T1000 (cell line): ENCODE data around the gene ZNF469.

Experiments used
- DNase-seq: peaks from one replicate; lab custom pipeline; 2025; ENCODE audit warnings: mixed read lengths; lab: John Stamatoyannopoulos, UW

Gene ZNF469, protein sequence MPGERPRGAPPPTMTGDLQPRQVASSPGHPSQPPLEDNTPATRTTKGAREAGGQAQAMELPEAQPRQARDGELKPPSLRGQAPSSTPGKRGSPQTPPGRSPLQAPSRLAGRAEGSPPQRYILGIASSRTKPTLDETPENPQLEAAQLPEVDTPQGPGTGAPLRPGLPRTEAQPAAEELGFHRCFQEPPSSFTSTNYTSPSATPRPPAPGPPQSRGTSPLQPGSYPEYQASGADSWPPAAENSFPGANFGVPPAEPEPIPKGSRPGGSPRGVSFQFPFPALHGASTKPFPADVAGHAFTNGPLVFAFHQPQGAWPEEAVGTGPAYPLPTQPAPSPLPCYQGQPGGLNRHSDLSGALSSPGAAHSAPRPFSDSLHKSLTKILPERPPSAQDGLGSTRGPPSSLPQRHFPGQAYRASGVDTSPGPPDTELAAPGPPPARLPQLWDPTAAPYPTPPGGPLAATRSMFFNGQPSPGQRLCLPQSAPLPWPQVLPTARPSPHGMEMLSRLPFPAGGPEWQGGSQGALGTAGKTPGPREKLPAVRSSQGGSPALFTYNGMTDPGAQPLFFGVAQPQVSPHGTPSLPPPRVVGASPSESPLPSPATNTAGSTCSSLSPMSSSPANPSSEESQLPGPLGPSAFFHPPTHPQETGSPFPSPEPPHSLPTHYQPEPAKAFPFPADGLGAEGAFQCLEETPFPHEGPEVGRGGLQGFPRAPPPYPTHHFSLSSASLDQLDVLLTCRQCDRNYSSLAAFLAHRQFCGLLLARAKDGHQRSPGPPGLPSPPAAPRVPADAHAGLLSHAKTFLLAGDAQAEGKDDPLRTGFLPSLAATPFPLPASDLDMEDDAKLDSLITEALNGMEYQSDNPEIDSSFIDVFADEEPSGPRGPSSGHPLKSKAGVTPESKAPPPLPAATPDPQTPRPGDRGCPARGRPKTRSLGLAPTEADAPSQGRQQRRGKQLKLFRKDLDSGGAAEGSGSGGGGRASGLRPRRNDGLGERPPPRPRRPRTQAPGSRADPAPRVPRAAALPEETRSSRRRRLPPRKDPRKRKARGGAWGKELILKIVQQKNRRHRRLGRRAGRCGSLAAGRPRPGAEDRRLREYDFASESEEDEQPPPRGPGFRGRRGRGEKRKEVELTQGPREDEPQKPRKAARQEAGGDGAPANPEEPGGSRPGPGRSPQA (N-terminal part only)

DNA sequence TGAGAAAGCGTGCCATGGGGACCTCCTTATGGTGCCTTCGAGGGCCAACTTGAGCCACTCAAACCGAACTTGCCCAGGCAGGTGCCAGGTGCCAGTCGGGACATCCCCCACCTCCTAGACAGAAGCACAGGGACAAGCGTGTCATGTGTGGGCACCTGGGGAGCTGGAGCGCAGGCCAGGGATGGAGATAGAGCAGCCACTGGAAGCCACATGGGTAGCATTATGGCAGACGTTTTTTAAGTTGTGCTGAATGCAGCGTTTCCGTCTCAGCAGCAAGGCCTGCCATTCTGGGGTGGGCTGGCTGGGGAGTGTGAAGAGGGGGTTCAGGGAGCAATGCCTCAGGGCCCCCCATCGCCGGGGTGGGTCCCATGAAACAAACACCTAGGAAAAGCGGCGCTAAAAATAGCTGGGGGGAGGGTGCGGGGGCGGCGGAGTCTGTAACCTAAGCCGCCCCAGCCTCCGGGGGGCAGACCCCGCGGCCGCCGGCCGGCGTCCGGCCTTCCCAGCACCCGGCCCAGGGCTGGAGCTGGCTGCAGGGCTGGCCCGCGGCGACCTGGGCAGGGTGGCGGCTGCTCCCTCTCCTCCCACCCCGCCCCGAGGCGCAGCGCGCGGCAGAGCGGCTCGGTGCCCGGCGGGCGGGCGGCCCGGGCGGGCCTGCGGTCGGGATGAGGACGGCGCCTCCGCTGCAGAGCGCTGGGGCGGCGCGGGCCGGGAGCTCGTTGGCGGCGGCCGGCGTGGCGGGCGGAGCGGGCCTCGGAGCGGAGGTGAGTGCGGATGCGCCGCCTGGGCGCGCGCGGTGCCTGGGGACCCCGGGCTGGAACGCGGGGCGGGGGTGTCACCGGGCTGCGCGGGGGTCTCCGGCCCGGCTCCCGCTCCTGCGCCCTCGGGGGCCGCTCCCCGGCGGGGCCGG is at the start of gene ZNF469:
ZNF469 (plus strand) TSS at position 469 of the 910 bp plus-strand sequence. CDS start 44,512 bp downstream, outside the sequence.
- DNase-seq = peak; percentile 14

DNA sequence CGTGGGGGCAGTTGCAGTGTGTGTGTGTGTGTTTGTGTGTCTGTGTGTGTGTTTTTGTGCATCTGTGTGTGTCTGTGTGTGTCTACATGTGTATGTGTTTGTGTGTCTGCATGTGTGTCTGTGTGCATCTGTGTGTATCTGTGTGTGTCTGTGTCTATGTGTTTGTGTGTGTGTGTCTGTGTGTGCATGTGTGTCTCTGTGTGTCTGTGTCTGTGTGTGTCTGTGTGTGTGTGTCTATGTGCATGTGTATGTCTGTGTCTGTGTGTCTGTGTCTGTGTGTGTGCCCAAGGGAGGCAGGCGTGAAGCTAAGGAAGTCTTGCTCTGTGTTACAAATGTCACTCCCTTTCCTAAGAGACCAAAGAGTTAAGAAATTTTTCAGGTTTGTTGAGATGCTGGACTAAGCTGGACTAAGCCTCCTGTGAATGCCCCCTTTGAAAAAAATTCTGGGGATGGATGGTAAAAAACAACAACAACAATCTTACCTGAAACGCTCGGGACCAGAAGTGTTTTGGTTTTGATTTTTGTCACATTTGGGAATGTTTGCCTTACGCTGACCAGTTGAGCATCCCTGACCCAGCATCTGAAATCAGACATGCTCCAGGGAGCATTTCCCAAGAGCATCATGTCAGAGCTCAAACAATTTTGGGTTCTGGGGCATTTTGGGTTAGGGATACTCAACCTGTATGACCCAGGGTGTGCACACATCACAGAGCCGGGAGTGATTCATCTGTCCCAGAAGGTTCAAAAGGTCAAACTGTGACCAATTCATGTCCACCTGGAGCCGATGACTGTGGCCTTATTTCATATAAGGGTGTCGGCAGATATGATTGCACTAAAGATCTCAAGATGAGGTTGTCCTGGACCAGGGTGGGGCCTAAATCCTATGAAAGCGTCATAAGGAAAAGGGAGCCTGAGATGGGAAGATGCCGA is 48.6 kb upstream of the ZNF469 start:
- DNase-seq = no peak

DNA sequence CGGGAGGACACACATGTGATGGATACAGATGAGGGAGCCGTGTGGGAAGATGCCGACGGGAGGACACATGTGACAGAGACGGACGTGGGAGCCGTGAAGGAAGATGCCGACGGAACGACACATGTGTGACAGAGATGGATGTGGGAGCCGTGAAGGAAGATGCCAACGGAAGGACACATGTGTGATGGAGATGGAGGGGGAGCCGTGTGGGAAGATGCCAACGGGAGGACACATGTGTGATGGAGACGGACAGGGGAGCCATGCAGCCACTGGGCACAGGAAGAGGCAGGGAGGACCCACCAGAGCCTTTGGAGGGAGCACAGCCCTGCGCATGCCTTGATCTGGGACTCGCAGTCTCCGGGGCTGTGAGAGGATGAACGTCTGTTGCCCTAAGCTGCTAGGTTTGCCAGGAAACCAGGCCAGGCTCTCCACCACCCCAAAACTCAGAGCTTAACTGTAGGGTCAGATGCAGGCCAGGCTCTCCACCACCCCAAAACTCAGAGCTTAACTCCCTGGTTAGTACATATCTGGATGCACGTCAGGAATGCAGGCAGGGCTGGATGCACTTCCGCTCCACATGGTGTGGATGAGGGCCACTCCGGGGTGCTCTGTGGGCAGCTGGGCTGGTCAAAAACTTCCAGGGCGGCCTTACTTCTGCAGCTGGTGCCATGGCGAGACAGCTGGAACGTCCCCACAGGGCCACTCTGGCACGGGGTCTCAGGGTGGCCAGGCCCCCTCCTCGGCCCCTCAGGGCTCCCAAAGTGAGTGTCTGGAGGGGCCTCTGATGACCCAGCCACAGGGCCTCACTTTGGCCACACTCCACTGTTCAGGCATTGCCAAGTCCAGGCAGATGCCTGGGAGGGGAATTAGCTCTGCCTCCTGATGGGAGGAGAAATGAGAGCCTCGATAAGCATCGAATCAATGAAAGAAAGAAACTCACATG is 47.7 kb upstream of the ZNF469 start:
- no peak for DNase-seq

DNA sequence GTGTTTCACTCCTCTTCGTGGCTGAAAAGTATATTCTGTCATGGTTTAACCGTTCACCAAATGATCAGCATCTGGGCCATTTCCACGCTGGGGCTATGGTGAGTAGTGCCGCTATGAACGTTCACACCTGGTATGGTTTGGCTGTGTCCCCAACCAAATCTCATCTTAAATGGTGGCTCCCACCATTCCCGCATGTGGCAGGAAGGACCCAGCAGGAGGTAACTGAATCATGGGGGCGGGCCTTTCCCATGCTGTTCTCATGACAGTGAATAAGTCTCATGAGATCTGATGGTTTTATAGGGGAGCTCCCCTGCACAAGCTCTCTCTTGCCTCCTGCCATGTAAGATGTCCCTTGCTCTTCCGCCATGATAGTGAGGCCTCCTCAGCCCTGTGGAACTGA is 45.7 kb upstream of the ZNF469 start:
- DNase-seq = no peak

DNA sequence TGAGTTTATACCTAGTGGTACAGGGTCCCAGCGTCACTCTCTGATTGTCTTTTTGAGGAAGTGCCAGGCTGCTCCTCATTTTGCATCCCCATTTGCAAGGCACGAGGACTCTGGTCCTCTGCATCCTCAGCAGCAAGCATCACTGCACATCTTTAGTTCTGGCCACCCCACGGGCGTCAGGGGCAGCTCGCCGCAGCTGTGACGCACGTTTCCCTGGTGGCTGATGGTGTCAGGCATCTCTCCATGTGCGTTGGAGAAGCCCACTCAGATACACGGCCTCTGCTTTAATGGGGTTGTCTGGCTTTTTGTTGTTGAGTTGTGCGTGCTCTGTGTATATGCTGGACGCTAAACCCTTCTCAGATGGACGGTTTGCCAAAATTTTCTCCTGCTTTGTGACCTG is 45.2 kb upstream of the ZNF469 start:
- DNase-seq = no peak

DNA sequence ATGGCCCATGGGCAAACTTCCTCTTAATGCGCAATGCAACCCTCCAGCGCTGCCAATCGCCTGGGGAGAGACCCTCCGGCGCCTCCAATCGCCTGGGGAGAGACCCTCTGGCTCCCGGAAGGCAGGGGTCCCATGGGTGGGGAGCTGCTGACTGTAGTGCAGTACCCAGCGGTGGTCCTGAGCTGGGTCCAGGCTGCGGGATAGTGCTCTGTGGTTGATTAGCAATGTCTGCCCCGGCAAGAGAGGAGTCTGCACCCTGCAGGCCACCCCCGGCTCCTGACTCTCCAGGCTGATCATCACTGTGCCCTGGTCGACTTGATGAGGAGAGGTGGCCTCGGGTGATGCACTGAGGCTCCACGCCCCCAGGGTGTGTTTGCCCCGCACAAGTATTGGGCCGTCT is 44.6 kb upstream of the ZNF469 start:
- no peak for DNase-seq

DNA sequence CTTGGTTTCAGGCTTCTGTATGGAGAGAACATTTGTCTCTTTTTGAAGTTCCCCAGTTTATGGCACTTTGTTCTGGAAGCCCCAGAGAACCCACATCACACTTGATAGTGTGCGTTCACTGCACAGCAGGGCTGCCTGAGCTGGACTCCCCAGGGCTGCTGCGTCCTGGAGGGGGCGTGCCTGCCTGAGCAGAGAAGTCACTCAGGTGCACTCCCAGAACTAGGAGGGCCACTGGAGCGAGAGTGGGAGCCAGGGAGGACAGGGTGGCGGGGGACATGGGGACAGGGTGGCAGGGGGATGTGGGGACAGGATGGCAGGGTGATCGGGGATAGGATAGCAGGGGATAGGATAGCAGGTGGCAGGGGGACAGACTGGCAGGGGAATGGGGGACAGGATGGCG is 43.9 kb upstream of the ZNF469 start:
- no peak for DNase-seq

DNA sequence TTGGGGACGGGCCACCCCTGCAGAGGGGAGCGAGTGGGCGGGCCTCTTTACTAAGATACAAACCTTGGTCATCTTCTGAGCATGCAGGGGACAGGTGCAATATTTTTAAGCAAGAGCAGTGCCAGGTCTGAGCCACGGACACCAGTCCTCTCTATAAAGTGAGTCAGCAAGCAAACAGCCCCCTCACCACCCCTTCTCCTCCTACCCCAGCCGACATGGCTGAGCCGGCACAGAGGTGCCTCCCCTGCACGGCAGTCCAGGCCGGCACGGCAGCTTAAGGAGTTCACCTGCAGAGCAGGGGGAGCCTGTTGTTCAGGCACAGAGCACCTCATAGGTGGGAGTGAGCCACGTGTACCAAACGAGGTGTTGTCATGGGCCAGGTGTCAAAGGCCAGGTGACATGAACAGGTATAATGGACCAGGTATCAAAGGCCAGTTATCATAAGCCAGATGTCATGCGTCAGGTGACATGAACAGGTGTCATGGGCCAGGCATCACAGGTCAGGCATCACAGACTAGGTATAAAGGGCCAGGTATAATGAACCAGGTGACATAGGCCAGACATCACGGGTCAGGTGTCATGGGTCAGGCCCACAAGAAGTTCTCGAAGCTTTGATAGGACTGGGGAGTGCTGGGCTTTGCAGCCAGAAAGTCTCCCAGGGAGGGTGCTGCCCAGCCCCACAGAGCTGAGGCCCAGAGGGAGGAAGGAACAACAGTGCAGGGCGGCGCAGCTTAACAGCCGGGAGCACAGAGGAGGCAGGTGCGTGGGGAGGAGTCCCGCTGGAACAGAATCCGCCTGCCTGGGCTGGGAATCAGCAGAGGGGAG is 42.6 kb upstream of the ZNF469 start:
- DNase-seq = no peak

DNA sequence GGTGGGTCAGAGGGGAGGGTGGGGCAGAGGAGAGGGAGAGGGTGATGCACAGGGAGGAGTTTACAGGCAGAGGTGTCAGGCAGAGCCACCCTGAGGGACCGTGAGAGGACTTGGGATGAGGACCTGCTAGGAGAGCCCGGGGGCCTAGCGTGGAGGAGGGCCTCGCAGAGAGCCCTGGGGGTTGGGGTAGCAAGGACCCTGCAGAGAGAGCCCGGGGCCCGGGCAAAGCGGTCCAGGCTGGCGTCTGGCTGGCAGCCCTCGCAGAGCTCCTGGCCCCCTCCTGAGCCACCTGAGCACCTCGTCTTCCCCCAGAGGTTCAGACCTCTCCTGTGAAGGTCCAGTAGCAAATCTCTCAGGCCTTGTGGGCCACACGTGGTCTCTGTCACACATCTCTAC is 42.0 kb upstream of the ZNF469 start:
- DNase-seq = no peak

DNA sequence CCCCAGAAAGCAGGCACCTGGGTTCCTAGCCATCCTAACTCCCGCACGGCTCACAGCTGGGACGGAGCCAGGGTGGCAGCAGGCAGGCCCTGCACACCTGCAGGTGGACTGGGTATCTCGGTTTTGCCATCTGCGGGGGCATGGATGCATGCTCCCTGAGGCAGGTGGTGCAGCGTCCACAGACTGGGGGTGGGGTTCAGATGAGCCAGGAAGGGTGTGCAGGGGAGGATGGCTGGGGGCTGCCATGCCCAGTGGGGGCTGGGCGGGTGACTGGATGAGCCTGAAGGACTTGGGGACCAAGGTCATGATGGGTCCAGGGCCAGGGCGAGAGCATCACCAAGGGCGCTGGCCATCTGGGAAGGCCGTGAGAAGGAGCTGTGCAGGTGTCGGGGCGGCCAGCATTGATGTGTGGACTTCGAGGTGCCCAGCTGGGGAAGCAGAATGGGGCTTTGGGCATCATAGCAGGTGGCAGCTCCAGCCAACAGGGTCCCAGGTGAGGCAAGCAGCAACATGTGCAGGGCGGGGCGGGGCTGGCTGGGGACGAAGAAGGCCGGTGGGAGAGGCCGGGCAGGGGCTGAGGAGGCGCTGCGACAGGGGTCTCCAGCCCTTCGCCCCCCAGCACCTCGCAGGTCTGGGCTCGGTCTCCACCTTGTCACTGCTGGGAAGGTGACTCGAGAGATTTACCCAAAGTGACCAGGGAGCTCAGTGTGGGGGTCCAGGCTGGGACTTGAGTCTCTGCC is 41.0 kb upstream of the ZNF469 start:
- no peak for DNase-seq

DNA sequence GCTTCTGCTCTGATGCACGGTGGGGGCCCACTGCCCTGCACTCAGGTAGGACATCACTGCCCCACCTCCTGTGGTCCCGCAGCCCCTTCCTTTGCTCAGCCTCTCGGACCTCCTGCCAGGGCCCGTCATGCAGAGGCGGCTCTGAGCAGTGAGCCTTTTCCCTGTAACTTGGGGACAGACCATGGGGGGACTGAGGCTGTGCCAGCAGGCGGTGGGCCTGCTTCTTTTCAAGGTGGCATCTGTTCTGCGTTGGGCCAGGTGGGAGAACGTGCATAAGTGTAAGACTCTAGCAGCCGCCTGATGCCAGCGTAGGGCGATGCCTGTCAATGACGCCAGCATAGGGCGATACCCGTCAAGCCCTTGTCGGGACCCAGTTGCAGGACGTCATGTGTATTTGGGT is 40.3 kb upstream of the ZNF469 start:
- no peak for DNase-seq

DNA sequence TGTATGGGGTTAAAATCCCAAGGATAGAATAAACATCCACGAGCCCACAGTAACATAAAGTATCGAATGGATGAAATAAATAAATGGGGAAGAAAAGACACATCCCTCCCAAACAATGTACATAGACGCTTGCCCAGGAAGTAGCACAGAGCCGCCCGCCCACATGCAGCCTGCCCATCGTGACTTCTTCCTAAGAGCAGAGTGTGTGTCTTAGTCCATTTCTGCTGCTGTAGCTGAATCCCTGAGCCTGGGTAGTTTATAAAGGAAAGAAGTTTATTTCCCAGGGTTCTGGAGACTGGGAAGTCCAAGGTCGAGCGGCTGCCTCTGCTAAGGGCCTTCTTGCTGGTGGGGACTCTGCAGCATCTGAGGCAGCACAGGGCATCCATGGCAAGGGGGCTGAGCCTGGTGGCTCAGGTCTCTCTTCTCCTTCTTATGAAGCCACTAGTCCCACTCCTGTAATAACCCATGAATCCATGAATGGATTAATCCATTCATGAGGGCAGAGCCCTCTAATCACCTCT is 39.4 kb upstream of the ZNF469 start:
- DNase-seq = no peak

DNA sequence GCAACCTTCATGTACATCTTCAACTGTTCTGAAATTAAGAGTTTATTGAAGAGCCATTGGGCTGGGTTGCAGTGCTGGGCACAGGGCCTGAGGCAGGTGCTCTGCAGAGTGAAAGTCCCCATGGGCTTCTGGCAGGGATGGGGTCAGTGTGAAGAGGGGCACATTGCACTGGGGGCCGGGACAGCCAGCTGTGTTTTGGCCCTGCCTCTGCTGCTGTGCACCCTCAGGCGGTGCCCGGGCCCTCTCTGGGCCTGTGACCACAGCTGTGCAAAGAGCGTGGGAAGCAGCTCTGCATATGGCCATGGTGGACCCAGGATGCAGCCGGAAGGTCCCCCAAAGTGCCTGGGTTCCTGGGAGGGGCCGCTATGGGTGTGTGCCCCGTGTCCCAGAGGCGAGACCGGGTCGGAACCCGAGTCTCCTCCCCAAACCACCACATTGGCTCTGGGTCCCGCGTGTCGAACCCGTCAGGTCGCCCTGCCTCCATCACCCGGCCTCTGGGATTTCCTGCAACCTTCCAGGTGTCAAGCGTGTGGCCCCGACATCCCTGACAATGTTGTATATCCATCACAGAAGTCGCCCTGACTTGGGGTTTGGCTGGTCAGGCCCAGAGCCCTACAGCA is 38.2 kb upstream of the ZNF469 start:
- DNase-seq = no peak

DNA sequence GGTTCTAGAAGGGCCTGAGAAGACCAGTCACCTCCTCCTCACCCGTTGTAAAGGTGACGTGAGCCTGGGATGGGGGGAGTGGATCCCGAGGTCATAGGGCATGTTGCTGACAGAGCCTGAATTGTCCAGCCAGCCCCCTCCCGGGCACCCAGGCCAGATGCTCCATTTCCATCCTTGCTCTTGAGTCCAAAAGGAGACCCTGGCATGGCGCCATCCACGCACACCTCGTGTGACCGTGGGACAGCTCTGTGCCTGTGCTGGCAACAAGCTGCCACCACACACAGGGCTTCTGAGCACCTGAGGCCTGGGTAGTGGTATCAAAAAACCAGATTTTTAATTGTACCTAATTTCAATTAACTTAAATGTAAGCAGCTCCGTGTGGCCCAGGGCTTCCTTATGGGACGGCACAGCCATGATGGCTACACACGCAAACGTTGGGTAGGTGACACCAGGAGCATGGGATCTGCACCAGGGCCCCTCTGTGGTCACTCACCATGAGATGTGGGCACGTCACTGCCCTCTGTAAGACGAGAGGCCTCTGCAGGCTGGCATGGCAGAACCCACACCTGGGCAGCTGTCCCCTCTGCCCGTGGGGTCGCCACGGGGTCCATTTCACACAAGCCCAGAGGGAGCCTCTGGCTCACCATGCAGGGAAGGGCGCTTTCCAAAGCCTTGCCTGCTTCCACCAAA is 37.6 kb upstream of the ZNF469 start:
- DNase-seq = no peak

DNA sequence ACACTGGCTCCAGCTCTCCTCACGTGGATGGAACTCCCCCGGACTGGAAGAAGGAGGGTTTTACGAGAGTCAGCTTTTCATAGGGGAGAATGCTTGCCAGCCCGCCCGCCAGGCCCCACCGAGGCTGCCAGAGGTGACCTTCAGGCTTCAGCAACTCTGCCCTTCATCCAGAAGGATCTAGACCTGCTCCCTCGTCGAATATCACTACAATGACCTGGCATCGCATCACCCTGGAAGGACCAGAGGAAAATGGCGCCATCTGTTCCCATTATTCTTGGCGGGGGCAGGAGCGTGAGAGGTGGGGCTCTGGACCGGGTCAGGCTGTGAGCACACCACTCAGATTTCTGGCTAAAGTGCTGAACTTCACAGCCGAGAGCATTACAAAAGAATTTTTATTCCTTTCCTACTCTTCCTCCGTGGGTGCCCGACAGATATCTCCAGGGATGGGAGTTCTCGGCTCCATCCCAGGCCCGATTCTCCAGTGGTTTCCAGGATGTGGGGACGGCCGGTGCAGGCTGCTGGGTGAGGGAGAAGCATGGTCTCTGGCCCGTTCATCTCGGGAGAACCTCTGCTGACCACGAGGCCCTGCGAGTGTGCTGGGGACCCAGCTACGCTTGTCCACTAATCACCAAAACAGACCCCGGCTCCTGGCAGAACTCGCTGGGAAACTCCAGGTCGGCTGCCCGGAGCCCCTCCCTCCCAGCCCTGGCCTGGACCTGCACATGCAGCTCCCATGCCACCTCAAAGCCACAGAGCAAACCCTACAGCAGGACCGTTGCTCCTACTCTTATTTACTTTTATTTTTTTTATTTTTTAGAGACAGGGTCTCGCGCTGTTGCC is 36.8 kb upstream of the ZNF469 start:
- DNase-seq = no peak
